Ovary (tissue), 3 donors: ENCODE data around the gene CARD9.

Source experiments
- CTCF ChIP-seq, 3 donors: fragments of 450-650 bp in 2 of 3; fragments of 200-600 bp in 1 of 3; IDR thresholded peaks; one replicate each; pipeline versions ENCODE4 v1.5.1 to v1.8.0; 2016 to 2022; ENCODE audit warnings: antibody characterized with exemption in 3 of 3, mild to moderate bottlenecking in 1 of 3
- EP300 ChIP-seq: sonication (generic); formaldehyde crosslinking; IDR thresholded peaks from one replicate; pipeline ENCODE4 v1.6.1; 2017; ENCODE audit warnings: antibody characterized with exemption
- donor health status: DM: no; HTN: no; CAD: no.

- TF ChIP-seq CTCF (IDR thresholded peaks at IDR 0.05) (no peak), EP300 (no peak)
These were observed 43.6 kb downstream of the CARD9 start for GRCh38 chr9:136329636-136330405.
